HepG2 (cell line): ENCODE results near the gene MTHFD2. TPM values are rescaled to one million over a fixed set of nuclear protein-coding genes. Genes with fewer than 3 reads are reported as not detected.

Experiments
- ATAC-seq: fragments of 200-7000 bp; cut with Tn5 transposase; 3 replicates; pipeline ENCODE4 v1.9.1; 2020; ENCODE audit warnings: mild to moderate bottlenecking, moderate library complexity
- BruUV-seq: library from RNA; stranded (reverse); fragments of 400-500 nt; replicated peaks from 2 replicates; lab custom pipeline; 2021; lab: Mats Ljungman, UMichigan
- CTCF ChIA-PET: fragments of 300-600 bp; formaldehyde crosslinking; extraction: SDS; loops from one replicate; lab custom pipeline; 2021; ENCODE audit warnings: low total read pairs, inconsistent platforms, low intra/inter-chr PET ratio; lab: Yijun Ruan, JAX
- POLR2A ChIA-PET: fragments of 350-600 bp; sonication (Branson Sonifier 250); formaldehyde crosslinking; loops from one replicate; lab custom pipeline; 2020; ENCODE audit warnings: antibody characterized with exemption, inconsistent platforms; lab: Yijun Ruan, JAX
- DNase-seq: peaks from one replicate; pipeline ENCODE4 v3.0.0-alpha.2; 2015; ENCODE audit warnings: low spot score
- FAIRE-seq: peaks from 3 replicates; lab custom pipeline; 2011; peaks lifted over from hg19 to GRCh38; lab: Jason Lieb, UNC
- H2AFZ ChIP-seq: one replicate; pipeline ENCODE4 v1.6.1; 2011; ENCODE audit warnings: low read length, inconsistent platforms
- H3K27ac ChIP-seq: fragments of 300-600 bp; 3 replicates; pipeline ENCODE4 v1.8.0; 2011; ENCODE audit warnings: mixed run types, mild to moderate bottlenecking, mixed read lengths, low read length, inconsistent platforms; ENCODE audit not compliant: insufficient read depth; ENCODE audit errors: extremely low read length
- H3K27me3 ChIP-seq, 2 experiments: fragments of 200-600 bp in 1 of 2; 2 replicates in 1 of 2; 3 replicates in 1 of 2; pipeline versions ENCODE4 v1.6.0 to v1.8.0; 2011; ENCODE audit warnings: low read length in 2 of 2, mild to moderate bottlenecking in 2 of 2, moderate library complexity in 2 of 2, inconsistent platforms in 1 of 2; ENCODE audit not compliant: insufficient read depth in 2 of 2, control insufficient read depth in 1 of 2
- H3K36me3 ChIP-seq, 2 experiments: fragments of 200-600 bp in 1 of 2; replicated peaks in 1 of 2; 2 replicates in 1 of 2; 3 replicates in 1 of 2; pipeline versions ENCODE4 v1.5.1 to v1.8.0; 2011; ENCODE audit warnings: low read length in 2 of 2, inconsistent platforms in 1 of 2; ENCODE audit not compliant: insufficient read depth in 2 of 2, control insufficient read depth in 1 of 2
- H3K4me1 ChIP-seq: 2 replicates; pipeline ENCODE4 v1.5.1; 2012; ENCODE audit warnings: low read length, inconsistent platforms; ENCODE audit not compliant: insufficient read depth
- H3K4me2 ChIP-seq: 2 replicates; pipeline ENCODE4 v1.6.0; 2011; ENCODE audit warnings: low read depth, low read length, inconsistent platforms
- H3K4me3 ChIP-seq, 3 experiments: fragments of 200-600 bp in 1 of 3; sonication (generic), shearing (Covaris generic) in 1 of 3; replicated peaks in 1 of 3; 2 replicates each; pipeline ENCODE4 v1.5.1; 2011 to 2016; ENCODE audit warnings: low read length in 3 of 3, inconsistent platforms in 2 of 3, low read depth in 2 of 3, mild to moderate bottlenecking in 2 of 3, control low read depth in 1 of 3, mixed read lengths in 1 of 3; ENCODE audit not compliant: insufficient read depth in 1 of 3
- H3K79me2 ChIP-seq: one replicate; pipeline ENCODE4 v1.6.1; 2011; ENCODE audit warnings: low read length, inconsistent platforms; ENCODE audit not compliant: insufficient read depth
- H3K9ac ChIP-seq: 2 replicates; pipeline ENCODE4 v1.6.0; 2011; ENCODE audit warnings: mild to moderate bottlenecking, low read depth, low read length, inconsistent platforms; ENCODE audit not compliant: insufficient read depth
- H3K9me3 ChIP-seq: 2 replicates; pipeline ENCODE4 v1.5.1; 2012; ENCODE audit warnings: mild to moderate bottlenecking, low read length
- H4K20me1 ChIP-seq: 2 replicates; pipeline ENCODE4 v1.6.0; 2011; ENCODE audit warnings: inconsistent platforms, mild to moderate bottlenecking, low read length, moderate library complexity; ENCODE audit not compliant: insufficient read depth
- NFYC ChIP-seq: IDR thresholded peaks from 2 replicates; pipeline ENCODE4 v1.6.1; 2016; ENCODE audit warnings: missing genetic modification reagents, missing compliant biosample characterization
- POLR2A ChIP-seq, 2 experiments: IDR thresholded peaks; 2 replicates each; pipeline ENCODE4 v1.6.1; 2011; ENCODE audit warnings: low read depth in 2 of 2, low read length in 2 of 2, mild to moderate bottlenecking in 1 of 2, moderate library complexity in 1 of 2; ENCODE audit not compliant: insufficient read depth in 1 of 2
- POLR2G ChIP-seq: fragments of 200-400 bp; formaldehyde crosslinking; IDR thresholded peaks from 2 replicates; pipeline ENCODE4 v1.6.1; 2018; ENCODE audit warnings: mild to moderate bottlenecking, low read depth, low read length, moderate library complexity
- TCF7 ChIP-seq: sonication (generic); IDR thresholded peaks from 2 replicates; pipeline ENCODE4 v1.6.1; 2016; ENCODE audit warnings: antibody characterized with exemption, low read depth
- TEAD2 ChIP-seq: sonication (generic); formaldehyde crosslinking; IDR thresholded peaks from 2 replicates; pipeline ENCODE4 v1.9.0; 2021; ENCODE audit warnings: missing genetic modification reagents
- WGBS: methylation state at CpG from one replicate; pipeline ENCODE4 v1.1.6; 2017; ENCODE audit warnings: low lambda C conversion rate; 5-methylcytosine and 5-hydroxymethylcytosine counted together
- in situ Hi-C: cut with HindIII; loops from 2 replicates; pipeline ENCODE4 v1.10.0; 2017; ENCODE audit warnings: low pct_unique_long_range_greater_than_20kb; ENCODE audit not compliant: extremely low pct_ligation_motif_present
- intact Hi-C: fragments of 100-400 bp; cut with micrococcal nuclease; formaldehyde crosslinking; loops from one replicate; pipeline ENCODE4 v1.10.0; 2022; ENCODE audit not compliant: unreplicated experiment
- polyA plus RNA-seq, 8 experiments: library from polyadenylated mRNA; depleted of rRNA in 3 of 8; stranded (reverse) in 7 of 8; unstranded in 1 of 8; fragments of >200 nt; fragmentation: Illumina TruSeq in 4 of 8; extraction: Trizol in 4 of 8; gene quantifications; 2 replicates each; pipeline versions ENCODE4 v1.2.1 to v1.2.3, GENCODE V29; 2011 to 2016; ENCODE audit warnings: low read depth in 4 of 8, missing spikeins in 1 of 8, mixed read lengths in 1 of 8; ENCODE audit not compliant: insufficient read depth in 1 of 8
- total RNA-seq, 5 experiments: library from RNA; depleted of rRNA; stranded (reverse); fragments of >200 nt; fragmentation: Illumina TruSeq; extraction: Trizol; gene quantifications; 2 replicates each; pipeline ENCODE4 v1.2.3, GENCODE V29; 2016; ENCODE audit warnings: low read depth in 1 of 5
- TF ChIP-seq, protein P1 (sequence below): sonication (generic); formaldehyde crosslinking; IDR thresholded peaks from 2 replicates; pipeline ENCODE4 v1.4.0; 2020; ENCODE audit warnings: mild to moderate bottlenecking, missing genetic modification reagents

Gene MTHFD2
- total and polyA plus RNA-seq, 2 of the 13 experiments (the other 11 are each of a cell fraction or from before 2014, with no cell fraction given), result 188 to 269 TPM

DNA sequence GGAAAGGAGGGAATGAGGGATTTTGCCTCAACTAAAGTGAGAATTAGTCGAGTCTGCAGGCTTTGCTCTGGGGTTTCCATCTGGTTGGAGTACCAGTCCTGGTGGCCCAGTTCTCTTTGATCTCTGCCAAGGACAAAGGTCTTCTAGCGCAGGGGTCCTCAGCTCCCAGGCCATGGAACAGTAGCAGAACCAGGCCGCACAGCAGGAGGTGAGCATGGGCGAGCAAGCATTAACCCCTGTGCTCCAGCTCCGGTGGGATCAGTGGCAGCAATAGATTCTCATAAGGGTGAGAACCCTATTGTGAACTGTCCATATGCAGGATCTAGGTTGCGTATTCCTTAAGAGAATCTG lies 23.9 kb downstream of the MTHFD2 start:
- POLR2A ChIA-PET, result no interaction called here
- no peak overlapping the region for H3K4me3 ChIP-seq
- TF ChIP-seq TEAD2 (CRISPR knock-in tag), result no peak
- TF ChIP-seq TCF7, result 0 out of 2 replicates have a peak, but pooled peaks have one; percentile 6
- peak; percentile 65; the same call in 1 of the 2 replicates for TF ChIP-seq POLR2G
- TF ChIP-seq, protein P1, sequence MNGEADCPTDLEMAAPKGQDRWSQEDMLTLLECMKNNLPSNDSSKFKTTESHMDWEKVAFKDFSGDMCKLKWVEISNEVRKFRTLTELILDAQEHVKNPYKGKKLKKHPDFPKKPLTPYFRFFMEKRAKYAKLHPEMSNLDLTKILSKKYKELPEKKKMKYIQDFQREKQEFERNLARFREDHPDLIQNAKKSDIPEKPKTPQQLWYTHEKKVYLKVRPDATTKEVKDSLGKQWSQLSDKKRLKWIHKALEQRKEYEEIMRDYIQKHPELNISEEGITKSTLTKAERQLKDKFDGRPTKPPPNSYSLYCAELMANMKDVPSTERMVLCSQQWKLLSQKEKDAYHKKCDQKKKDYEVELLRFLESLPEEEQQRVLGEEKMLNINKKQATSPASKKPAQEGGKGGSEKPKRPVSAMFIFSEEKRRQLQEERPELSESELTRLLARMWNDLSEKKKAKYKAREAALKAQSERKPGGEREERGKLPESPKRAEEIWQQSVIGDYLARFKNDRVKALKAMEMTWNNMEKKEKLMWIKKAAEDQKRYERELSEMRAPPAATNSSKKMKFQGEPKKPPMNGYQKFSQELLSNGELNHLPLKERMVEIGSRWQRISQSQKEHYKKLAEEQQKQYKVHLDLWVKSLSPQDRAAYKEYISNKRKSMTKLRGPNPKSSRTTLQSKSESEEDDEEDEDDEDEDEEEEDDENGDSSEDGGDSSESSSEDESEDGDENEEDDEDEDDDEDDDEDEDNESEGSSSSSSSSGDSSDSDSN (CRISPR knock-in tag), result 0 out of 2 replicates have a peak, but pooled peaks have one; percentile 24
- no peak for TF ChIP-seq NFYC (CRISPR knock-in tag)
- TF ChIP-seq POLR2A (IDR thresholded peaks at IDR 0.05; ENCODE audit: insufficient read depth in 1 of 2, low read depth in 2 of 2, low read length in 2 of 2), result 0 out of 4 replicates have a peak, but pooled peaks of 1 of the 2 experiments have one; percentile 30
- CTCF ChIA-PET, result no interaction called here
- H3K9me3 ChIP-seq, result no peaks in the 10 kb centered on the region
- in situ Hi-C loops (no loop called here), intact Hi-C loops (no loop called here)
- H3K79me2 ChIP-seq, result no peaks in the 10 kb centered on the region
- H3K27me3 ChIP-seq, result peaks cover 0 to 4% of the 10 kb centered on the region in 2 experiments; a peak in 1 of 5 replicates
- no peak overlapping the region for H3K9ac ChIP-seq
- H3K4me2 ChIP-seq, result no peak overlapping the region
- H4K20me1 ChIP-seq, result peaks cover 5% of the 10 kb centered on the region; the same call in 1 of the 2 replicates
- H2AFZ ChIP-seq, result no peak overlapping the region
- peak; percentile 3; the same call in 1 of the 3 replicates for ATAC-seq
- H3K4me1 ChIP-seq, result peaks cover 16% of the 10 kb centered on the region
- peaks cover 0 to 6% of the 10 kb centered on the region in 2 experiments; a peak in 2 of 5 replicates for H3K36me3 ChIP-seq
- no peak for DNase-seq
- 65% methylated on average over 6 of the region's 6 CpGs for WGBS
- no TSS peak for BruUV-seq
- FAIRE-seq, result peak; percentile 18
- H3K27ac ChIP-seq, result no peak overlapping the region
